SK-N-SH (cell line): ENCODE data around the gene S100A9. TPM values are rescaled to one million over a fixed set of nuclear protein-coding genes. Genes with fewer than 3 reads are reported as not detected.

Experiments used
- CTCF ChIA-PET: fragments of 300-600, 350-600 bp; formaldehyde crosslinking; extraction: SDS; loops from one replicate; lab custom pipeline; 2021; lab: Yijun Ruan, JAX
- POLR2A ChIA-PET: fragments of 350-600 bp; sonication (Branson Sonifier 250); formaldehyde crosslinking; extraction: SDS; loops from one replicate; lab custom pipeline; 2020; ENCODE audit warnings: antibody characterized with exemption, inconsistent platforms; lab: Yijun Ruan, JAX
- DNase-seq: peaks from one replicate; pipeline ENCODE4 v3.0.0; 2012
- H2AFZ ChIP-seq: fragments of 200-600 bp; sonication (generic); 2 replicates; pipeline ENCODE4 v1.8.1; 2016; ENCODE audit warnings: antibody characterized with exemption, mild to moderate bottlenecking, low read depth
- H3F3A ChIP-seq: fragments of 200-600 bp; sonication (generic); replicated peaks from 2 replicates; pipeline ENCODE3; 2016; ENCODE audit warnings: antibody characterized with exemption, mild to moderate bottlenecking; ENCODE audit not compliant: insufficient read depth
- H3K27ac ChIP-seq, 2 experiments: fragments of 200-500 bp in 1 of 2; fragments of 200-600 bp in 1 of 2; sonication (Bioruptor generic) in 1 of 2; sonication (generic), shearing (Covaris generic) in 1 of 2; 2 replicates each; pipeline versions ENCODE4 v1.5.1 to v1.6.1; 2014 to 2016; ENCODE audit warnings: low read depth in 2 of 2, inconsistent platforms in 1 of 2, low read length in 1 of 2, mild to moderate bottlenecking in 1 of 2, mixed read lengths in 1 of 2
- H3K27me3 ChIP-seq: fragments of 200-600 bp; sonication (generic), shearing (Covaris generic); 2 replicates; pipeline ENCODE4 v1.6.1; 2016; ENCODE audit warnings: mixed run types; ENCODE audit not compliant: insufficient read depth
- H3K36me3 ChIP-seq, 2 experiments: fragments of 200-500 bp in 1 of 2; fragments of 200-600 bp in 1 of 2; sonication (Bioruptor generic) in 1 of 2; sonication (generic) in 1 of 2; replicated peaks in 1 of 2; 2 replicates each; pipeline versions ENCODE3 to v1.5.1; 2014 to 2016; ENCODE audit warnings: low read length in 1 of 2, mild to moderate bottlenecking in 1 of 2; ENCODE audit not compliant: insufficient read depth in 2 of 2, control insufficient read depth in 1 of 2
- H3K4me1 ChIP-seq, 2 experiments: fragments of 200-500 bp in 1 of 2; fragments of 200-600 bp in 1 of 2; sonication (Bioruptor generic) in 1 of 2; sonication (generic), shearing (Covaris generic) in 1 of 2; 2 replicates each; pipeline versions ENCODE4 v1.5.1 to v1.6.1; 2014 to 2016; ENCODE audit warnings: low read depth in 1 of 2, low read length in 1 of 2, mixed run types in 1 of 2; ENCODE audit not compliant: insufficient read depth in 2 of 2, control insufficient read depth in 1 of 2
- H3K4me2 ChIP-seq: fragments of 200-600 bp; sonication (generic), shearing (Covaris generic); 2 replicates; pipeline ENCODE4 v1.6.1; 2017; ENCODE audit warnings: mixed run types
- H3K4me3 ChIP-seq, 2 experiments: fragments of 200-500 bp in 1 of 2; fragments of 200-600 bp in 1 of 2; sonication (Bioruptor generic) in 1 of 2; sonication (generic), shearing (Covaris generic) in 1 of 2; 2 replicates each; pipeline versions ENCODE4 v1.5.1 to v1.8.1; 2014 to 2016; ENCODE audit warnings: low read depth in 2 of 2, inconsistent platforms in 1 of 2, low read length in 1 of 2, mild to moderate bottlenecking in 1 of 2, mixed read lengths in 1 of 2, moderate library complexity in 1 of 2
- H3K79me2 ChIP-seq: fragments of 200-600 bp; sonication (generic); 2 replicates; pipeline ENCODE4 v1.8.1; 2017; ENCODE audit warnings: mild to moderate bottlenecking; ENCODE audit not compliant: insufficient read depth
- H3K9ac ChIP-seq: fragments of 200-600 bp; sonication (generic); 2 replicates; pipeline ENCODE4 v1.6.1; 2017; ENCODE audit warnings: mixed run types
- H3K9me2 ChIP-seq: fragments of 200-600 bp; sonication (generic); 2 replicates; pipeline ENCODE4 v1.6.1; 2017; ENCODE audit warnings: mixed run types
- H3K9me3 ChIP-seq: fragments of 200-600 bp; sonication (generic); 2 replicates; pipeline ENCODE4 v1.6.1; 2017; ENCODE audit warnings: mixed run types, mild to moderate bottlenecking, moderate library complexity
- H4K20me1 ChIP-seq: fragments of 200-600 bp; sonication (generic); 2 replicates; pipeline ENCODE4 v1.6.1; 2017; ENCODE audit warnings: mild to moderate bottlenecking, mixed run types; ENCODE audit not compliant: insufficient read depth
- CHD2 ChIP-seq: fragments of 150-350 bp; IDR thresholded peaks from 2 replicates; pipeline ENCODE4 v1.6.1; 2018; ENCODE audit warnings: low read length; ENCODE audit not compliant: partially characterized antibody
- EP300 ChIP-seq, 2 experiments: IDR thresholded peaks; 2 replicates each; pipeline versions ENCODE4 v1.4.0 to v1.6.1; 2012; ENCODE audit warnings: borderline replicate concordance in 1 of 2, low read depth in 1 of 2, low read length in 1 of 2
- EZH2phosphoT487 ChIP-seq: fragments of 200-600 bp; sonication (generic); IDR thresholded peaks from 2 replicates; pipeline ENCODE4 v1.6.1; 2017; ENCODE audit warnings: low read depth, mixed run types, mild to moderate bottlenecking, antibody characterized with exemption, moderate library complexity, borderline replicate concordance
- MXI1 ChIP-seq: IDR thresholded peaks from 2 replicates; pipeline ENCODE4 v1.6.1; 2012; ENCODE audit warnings: mild to moderate bottlenecking, low read depth, low read length, improper control_type of control experiment
- NFIC ChIP-seq: IDR thresholded peaks from 2 replicates; pipeline ENCODE4 v1.4.0; 2012; ENCODE audit warnings: borderline replicate concordance
- NRF1 ChIP-seq: IDR thresholded peaks from 2 replicates; pipeline ENCODE4 v1.6.1; 2012; ENCODE audit warnings: low read depth, mild to moderate bottlenecking, low read length
- POLR2AphosphoS5 ChIP-seq: IDR thresholded peaks from 2 replicates; pipeline ENCODE4 v1.6.1; 2012; ENCODE audit warnings: low read depth, low read length
- RCOR1 ChIP-seq: fragments of 150-350 bp; IDR thresholded peaks from 2 replicates; pipeline ENCODE4 v1.6.1; 2017; ENCODE audit warnings: antibody characterized with exemption, low read length
- YY1 ChIP-seq: IDR thresholded peaks from 2 replicates; pipeline ENCODE4 v1.4.0; 2012; ENCODE audit warnings: low read depth, mild to moderate bottlenecking
- WGBS: methylation state at CpG from one replicate; pipeline ENCODE4 v1.1.6; 2017; ENCODE audit warnings: low lambda C conversion rate; 5-methylcytosine and 5-hydroxymethylcytosine counted together
- polyA plus RNA-seq, 3 experiments: library from polyadenylated mRNA; depleted of rRNA; stranded (reverse); fragments of >200 nt; gene quantifications; 2 replicates each; pipeline ENCODE4 v1.2.3, GENCODE V29; 2012
- TF ChIP-seq, protein P1 (sequence below): fragments of 150-350 bp; IDR thresholded peaks from 2 replicates; pipeline ENCODE4 v1.6.1; 2016; ENCODE audit warnings: mild to moderate bottlenecking, low read depth, low read length
- TF ChIP-seq, protein P2 (sequence below): IDR thresholded peaks from 2 replicates; pipeline ENCODE4 v1.4.0; 2012; ENCODE audit warnings: low read depth, borderline replicate concordance
- TF ChIP-seq, protein P3 (sequence below): fragments of 200-600 bp; sonication (generic); IDR thresholded peaks from 2 replicates; pipeline ENCODE4 v1.6.1; 2017; ENCODE audit warnings: antibody characterized with exemption, mild to moderate bottlenecking, moderate library complexity
- TF ChIP-seq, protein P4 (sequence below): IDR thresholded peaks from 2 replicates; pipeline ENCODE4 v1.4.0; 2012; ENCODE audit warnings: low read depth

Gene S100A9
- polyA plus RNA-seq, 1 of the 3 experiments (the other 2 are of a cell fraction): not detected

DNA sequence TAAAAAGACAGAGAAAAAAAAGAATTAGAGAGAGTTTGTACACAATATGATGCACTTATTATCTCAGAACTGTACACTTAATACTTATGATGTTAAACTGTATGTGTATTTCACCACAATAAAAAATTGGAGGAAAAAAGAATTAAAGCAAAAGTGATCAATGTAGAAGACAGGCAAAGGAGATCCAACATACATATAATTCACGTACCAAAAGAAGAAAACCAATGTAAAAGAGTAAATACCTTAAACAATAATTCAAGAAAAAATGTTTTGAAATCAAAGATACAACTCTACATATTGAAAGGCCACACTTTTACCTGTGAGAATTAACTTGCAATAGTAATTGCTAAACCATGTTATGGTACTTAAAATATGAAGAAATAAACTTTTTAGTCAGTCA lies 35.1 kb upstream of the S100A9 start (continued):
- TF ChIP-seq, protein P1, sequence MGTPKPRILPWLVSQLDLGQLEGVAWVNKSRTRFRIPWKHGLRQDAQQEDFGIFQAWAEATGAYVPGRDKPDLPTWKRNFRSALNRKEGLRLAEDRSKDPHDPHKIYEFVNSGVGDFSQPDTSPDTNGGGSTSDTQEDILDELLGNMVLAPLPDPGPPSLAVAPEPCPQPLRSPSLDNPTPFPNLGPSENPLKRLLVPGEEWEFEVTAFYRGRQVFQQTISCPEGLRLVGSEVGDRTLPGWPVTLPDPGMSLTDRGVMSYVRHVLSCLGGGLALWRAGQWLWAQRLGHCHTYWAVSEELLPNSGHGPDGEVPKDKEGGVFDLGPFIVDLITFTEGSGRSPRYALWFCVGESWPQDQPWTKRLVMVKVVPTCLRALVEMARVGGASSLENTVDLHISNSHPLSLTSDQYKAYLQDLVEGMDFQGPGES: no peak
- no peak for TF ChIP-seq RCOR1
- TF ChIP-seq, protein P2, sequence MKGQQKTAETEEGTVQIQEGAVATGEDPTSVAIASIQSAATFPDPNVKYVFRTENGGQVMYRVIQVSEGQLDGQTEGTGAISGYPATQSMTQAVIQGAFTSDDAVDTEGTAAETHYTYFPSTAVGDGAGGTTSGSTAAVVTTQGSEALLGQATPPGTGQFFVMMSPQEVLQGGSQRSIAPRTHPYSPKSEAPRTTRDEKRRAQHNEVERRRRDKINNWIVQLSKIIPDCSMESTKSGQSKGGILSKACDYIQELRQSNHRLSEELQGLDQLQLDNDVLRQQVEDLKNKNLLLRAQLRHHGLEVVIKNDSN: no peak
- TF ChIP-seq, all 33 proteins: peak for 0

DNA sequence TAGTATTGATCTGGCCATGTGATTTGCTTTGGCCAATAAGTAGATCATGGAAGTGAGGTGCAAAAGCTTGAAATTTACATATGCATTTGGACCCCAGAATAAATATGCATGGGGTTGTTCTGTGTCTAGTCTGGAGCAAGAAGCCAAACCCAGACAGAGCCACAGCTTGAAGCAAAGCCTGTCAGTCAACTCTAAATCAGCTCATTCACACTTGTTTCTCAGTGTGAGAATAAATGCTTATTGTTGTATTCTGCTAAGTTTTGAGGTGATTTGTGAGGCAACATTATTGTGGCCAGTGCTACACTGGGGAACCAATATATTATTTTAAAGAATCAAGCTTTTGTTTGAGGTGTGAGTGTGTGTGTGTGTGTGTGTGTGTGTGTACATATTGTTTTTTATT lies 32.7 kb upstream of the S100A9 start:
- no peak for TF ChIP-seq EP300 (IDR thresholded peaks at IDR 0.05; ENCODE audit: borderline replicate concordance in 1 of 2, low read depth in 1 of 2, low read length in 1 of 2)
- TF ChIP-seq NRF1: no peak

DNA sequence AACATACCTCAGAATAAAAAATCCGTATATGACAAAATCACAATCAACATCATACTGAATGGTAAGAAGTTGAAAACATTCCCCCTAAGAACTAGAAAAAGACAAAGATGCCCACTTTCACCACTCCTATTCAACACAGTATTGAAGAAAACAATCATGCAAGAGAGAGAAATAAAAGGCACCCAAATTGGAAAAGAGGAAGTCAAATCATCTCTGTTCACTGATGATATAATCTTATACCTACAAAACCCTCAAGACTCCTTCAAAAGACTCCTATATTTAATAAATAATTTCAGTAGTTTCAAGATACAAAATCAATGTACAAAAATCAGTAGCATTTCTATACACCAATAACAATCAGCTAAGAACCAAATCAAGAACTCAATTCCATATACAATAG lies 23.8 kb upstream of the S100A9 start:
- DNase-seq: no peak
- Histone ChIP-seq H3K4me1 (no peaks in the 10 kb centered on the region), H3K27ac (no peak overlapping the region), H3K27me3 (peaks cover 6% of the 10 kb centered on the region; the same call in 1 of the 2 replicates), H3F3A (no peaks in the 10 kb centered on the region), H3K9me3 (no peaks in the 10 kb centered on the region), H3K4me3 (no peak overlapping the region), H3K9ac (no peak overlapping the region), H4K20me1 (no peaks in the 10 kb centered on the region), H3K36me3 (no peaks in the 10 kb centered on the region), H3K9me2 (no peaks in the 10 kb centered on the region), H3K4me2 (no peak overlapping the region), H2AFZ (no peak overlapping the region), H3K79me2 (no peaks in the 10 kb centered on the region)
- 53% methylated on average over 1 of the region's 1 CpG for WGBS
- TF ChIP-seq, protein P3, sequence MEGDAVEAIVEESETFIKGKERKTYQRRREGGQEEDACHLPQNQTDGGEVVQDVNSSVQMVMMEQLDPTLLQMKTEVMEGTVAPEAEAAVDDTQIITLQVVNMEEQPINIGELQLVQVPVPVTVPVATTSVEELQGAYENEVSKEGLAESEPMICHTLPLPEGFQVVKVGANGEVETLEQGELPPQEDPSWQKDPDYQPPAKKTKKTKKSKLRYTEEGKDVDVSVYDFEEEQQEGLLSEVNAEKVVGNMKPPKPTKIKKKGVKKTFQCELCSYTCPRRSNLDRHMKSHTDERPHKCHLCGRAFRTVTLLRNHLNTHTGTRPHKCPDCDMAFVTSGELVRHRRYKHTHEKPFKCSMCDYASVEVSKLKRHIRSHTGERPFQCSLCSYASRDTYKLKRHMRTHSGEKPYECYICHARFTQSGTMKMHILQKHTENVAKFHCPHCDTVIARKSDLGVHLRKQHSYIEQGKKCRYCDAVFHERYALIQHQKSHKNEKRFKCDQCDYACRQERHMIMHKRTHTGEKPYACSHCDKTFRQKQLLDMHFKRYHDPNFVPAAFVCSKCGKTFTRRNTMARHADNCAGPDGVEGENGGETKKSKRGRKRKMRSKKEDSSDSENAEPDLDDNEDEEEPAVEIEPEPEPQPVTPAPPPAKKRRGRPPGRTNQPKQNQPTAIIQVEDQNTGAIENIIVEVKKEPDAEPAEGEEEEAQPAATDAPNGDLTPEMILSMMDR: no peak
- TF ChIP-seq NFIC (no peak), NRF1 (no peak), CHD2 (no peak), MXI1 (no peak), YY1 (no peak), EZH2phosphoT487 (no peak), POLR2AphosphoS5 (no peak)
- TF ChIP-seq, protein P4, sequence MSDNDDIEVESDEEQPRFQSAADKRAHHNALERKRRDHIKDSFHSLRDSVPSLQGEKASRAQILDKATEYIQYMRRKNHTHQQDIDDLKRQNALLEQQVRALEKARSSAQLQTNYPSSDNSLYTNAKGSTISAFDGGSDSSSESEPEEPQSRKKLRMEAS: no peak
- POLR2A ChIA-PET: no interaction called here
- CTCF ChIA-PET: no interaction called here

More for the DNA sequence above, 32.7 kb upstream of the S100A9 start:
- H4K20me1 ChIP-seq: no peaks in the 10 kb centered on the region
- H3K9ac ChIP-seq: no peak overlapping the region
- H3K4me3 ChIP-seq: no peak overlapping the region
- H3K9me3 ChIP-seq: no peaks in the 10 kb centered on the region
- no peak for DNase-seq
- POLR2A ChIA-PET: no interaction called here
- no peaks in the 10 kb centered on the region for H3F3A ChIP-seq
- no peaks in the 10 kb centered on the region for H3K36me3 ChIP-seq
- H3K27ac ChIP-seq: no peak overlapping the region
- H3K79me2 ChIP-seq: no peaks in the 10 kb centered on the region
- no peak overlapping the region for H3K4me2 ChIP-seq
- H3K27me3 ChIP-seq: no peaks in the 10 kb centered on the region
- H3K4me1 ChIP-seq: no peaks in the 10 kb centered on the region
- CTCF ChIA-PET: interaction anchor here (1.4 kb wide), 1 partner anchor 28 kb away, joined by 5 read pairs; no protein-coding TSS in a partner anchor
- no peaks in the 10 kb centered on the region for H3K9me2 ChIP-seq
- no peak overlapping the region for H2AFZ ChIP-seq
